Immature natural killer cell (primary cell): ENCODE measurements around the gene MRPL14. TPM values are rescaled to one million over a fixed set of nuclear protein-coding genes. Genes with fewer than 3 reads are reported as not detected.
"Not testable (repeated sequence)": the region's sequence is repeated elsewhere in the genome, so short reads cannot be mapped to it uniquely, and the experiment has no call there.

ENCODE experiments used
- DNase-seq, 3 donors: peaks; one replicate each; pipeline ENCODE4 v3.0.0; 2022; ENCODE audit warnings: mixed read lengths in 1 of 3
- H3K27ac Mint-ChIP-seq, 6 donors: one replicate each; pipeline ENCODE4 v1.8.0; 2020; ENCODE audit warnings: mixed read lengths in 6 of 6, mild to moderate bottlenecking in 5 of 6, inconsistent platforms in 4 of 6, moderate library complexity in 3 of 6
- H3K27me3 Mint-ChIP-seq, 3 donors: one replicate each; pipeline ENCODE4 v1.8.0; 2020 to 2021; ENCODE audit warnings: low read depth in 3 of 3, mild to moderate bottlenecking in 3 of 3, mixed read lengths in 3 of 3, moderate library complexity in 3 of 3, inconsistent platforms in 1 of 3
- H3K36me3 Mint-ChIP-seq, 3 donors: one replicate each; pipeline ENCODE4 v1.8.0; 2020; ENCODE audit warnings: mixed read lengths in 3 of 3, inconsistent platforms in 2 of 3, mild to moderate bottlenecking in 2 of 3
- H3K4me1 Mint-ChIP-seq, 2 donors: one replicate each; pipeline ENCODE4 v1.8.0; 2020; ENCODE audit warnings: inconsistent platforms in 2 of 2, mild to moderate bottlenecking in 2 of 2, mixed read lengths in 2 of 2, moderate library complexity in 1 of 2
- H3K4me3 Mint-ChIP-seq, 5 donors: one replicate each; pipeline ENCODE4 v1.8.0; 2020; ENCODE audit warnings: mild to moderate bottlenecking in 5 of 5, mixed read lengths in 5 of 5, inconsistent platforms in 3 of 5, moderate library complexity in 3 of 5
- H3K9me3 Mint-ChIP-seq, 6 donors: one replicate each; pipeline ENCODE4 v1.8.0; 2020; ENCODE audit warnings: mild to moderate bottlenecking in 6 of 6, mixed read lengths in 6 of 6, inconsistent platforms in 4 of 6, moderate library complexity in 3 of 6
- polyA plus RNA-seq, 3 donors: library from polyadenylated mRNA; unstranded; fragments of 300-500 nt; fragmentation: Illumina TruSeq; gene quantifications; one replicate each; pipeline ENCODE4 v1.2.3, GENCODE V29; 2021

Gene MRPL14
- polyA plus RNA-seq, 3 donors from 2014 or later, result 107 to 178 (median 120) TPM

DNA sequence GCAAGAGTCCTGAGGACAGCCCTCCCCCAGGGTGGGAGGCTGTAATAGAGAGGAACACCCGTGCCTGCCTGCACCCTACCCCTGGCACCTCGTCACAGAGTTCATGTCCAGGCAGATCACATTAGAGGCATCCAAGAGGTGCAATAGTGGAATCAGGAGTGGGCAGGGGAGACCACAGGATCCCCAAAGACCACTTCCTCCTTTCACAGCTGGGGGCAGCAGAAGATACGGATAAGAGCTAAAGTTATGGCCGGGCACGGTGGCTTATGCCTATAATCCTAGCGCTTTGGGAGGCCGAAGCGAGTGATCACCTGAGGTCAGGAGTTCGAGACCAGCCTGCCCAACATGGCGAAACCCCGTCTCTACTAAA is 29.9 kb upstream of the MRPL14 start:
- Mint-ChIP-seq H3K4me3 (no peak overlapping the region), H3K9me3 (no peaks in the 10 kb centered on the region), H3K27ac (no peak overlapping the region), H3K4me1 (no peaks in the 10 kb centered on the region), H3K27me3 (peaks cover 0 to 5% (median 0%) of the 10 kb centered on the region in 3 donors), H3K36me3 (no peaks in the 10 kb centered on the region)
- no peak for DNase-seq

DNA sequence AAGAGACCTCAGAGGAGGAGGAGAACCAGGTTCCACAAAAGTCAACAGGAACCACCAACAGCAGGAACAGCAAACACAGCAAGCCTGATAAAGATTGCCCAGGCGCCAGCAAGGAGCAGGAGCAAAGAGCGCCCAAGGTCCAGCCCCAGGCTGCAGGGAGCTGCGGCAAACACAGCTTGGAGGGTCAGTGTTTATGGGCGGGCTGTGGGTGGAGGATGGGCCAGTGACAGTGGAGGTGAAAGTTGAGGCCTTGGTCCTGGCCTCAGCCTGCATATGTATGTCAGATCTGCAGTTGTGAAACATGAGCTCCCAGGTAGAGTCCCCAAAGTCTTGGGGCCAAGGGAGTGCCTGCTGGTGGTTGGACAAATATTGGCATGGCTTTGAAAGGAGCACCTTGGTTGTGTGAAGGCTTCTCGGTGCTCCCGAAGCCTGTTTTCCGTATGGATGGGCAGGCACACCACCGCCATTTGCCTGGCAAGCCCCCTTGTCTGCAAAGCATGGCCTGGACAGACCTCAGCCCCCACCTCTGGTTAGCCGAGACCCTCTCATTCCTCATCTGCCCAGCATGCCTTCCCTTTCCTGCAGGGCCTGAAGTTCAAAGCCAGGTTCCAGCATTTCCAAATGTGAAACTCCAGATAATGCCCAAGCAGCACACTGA is 29.4 kb upstream of the MRPL14 start:
- Mint-ChIP-seq H3K27me3 (peaks cover 0 to 3% (median 2%) of the 10 kb centered on the region in 3 donors), H3K4me1 (peaks cover 0 to 2% of the 10 kb centered on the region in 2 donors), H3K36me3 (no peaks in the 10 kb centered on the region), H3K4me3 (no peak overlapping the region), H3K27ac (no peak overlapping the region), H3K9me3 (no peaks in the 10 kb centered on the region)
- no peak for DNase-seq

DNA sequence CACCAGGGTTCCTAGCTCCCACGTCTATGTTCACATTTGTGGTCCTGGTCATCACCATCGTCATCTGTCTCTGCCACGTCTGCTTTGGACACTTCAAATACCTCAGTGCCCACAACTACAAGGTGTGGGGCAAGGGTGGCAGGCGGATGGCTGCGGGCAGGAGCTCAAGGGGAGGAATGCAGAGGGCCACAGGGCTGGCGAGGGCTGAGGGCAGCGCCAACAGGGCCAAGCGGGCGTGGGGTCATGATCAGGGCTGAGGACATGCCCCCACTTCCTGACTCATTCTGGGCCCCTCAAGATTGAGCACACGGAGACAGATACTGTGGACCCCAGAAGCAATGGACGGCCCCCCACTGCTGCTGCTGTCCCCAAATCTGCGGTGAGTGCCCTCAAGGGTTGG is 26.8 kb upstream of the MRPL14 start:
- no peak for DNase-seq
- peaks cover 0 to 7% (median 2%) of the 10 kb centered on the region in 3 donors for H3K27me3 Mint-ChIP-seq
- no peak overlapping the region for H3K27ac Mint-ChIP-seq
- H3K9me3 Mint-ChIP-seq, result no peaks in the 10 kb centered on the region
- peaks cover 0 to 8% (median 4%) of the 10 kb centered on the region in 3 donors for H3K36me3 Mint-ChIP-seq
- H3K4me1 Mint-ChIP-seq, result peaks cover 4 to 7% of the 10 kb centered on the region in 2 donors
- H3K4me3 Mint-ChIP-seq, result no peak overlapping the region

DNA sequence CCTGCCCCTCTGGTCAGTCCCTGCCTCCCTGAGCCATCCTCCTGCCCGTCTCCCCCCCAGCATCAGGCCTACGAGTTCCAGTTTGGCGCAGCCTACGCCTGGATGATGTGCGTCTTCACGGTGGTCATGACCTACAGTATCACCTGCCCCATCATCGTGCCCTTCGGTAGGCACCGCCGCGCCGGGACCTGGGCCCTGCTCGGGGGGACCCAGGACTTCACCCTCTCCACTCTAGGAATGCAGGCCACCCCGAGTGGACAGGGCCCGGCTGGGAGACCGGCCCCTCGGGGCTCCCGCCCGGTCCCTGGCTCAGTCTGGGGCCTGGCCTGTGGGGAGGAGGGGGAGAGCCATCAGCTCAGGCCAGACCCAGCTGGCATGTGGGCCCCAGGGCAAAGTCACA is 25.3 kb upstream of the MRPL14 start:
- Mint-ChIP-seq H3K27me3 (peaks cover 0 to 7% (median 0%) of the 10 kb centered on the region in 3 donors), H3K36me3 (peaks cover 0 to 14% (median 9%) of the 10 kb centered on the region in 3 donors), H3K4me1 (peaks cover 4 to 7% of the 10 kb centered on the region in 2 donors), H3K9me3 (no peaks in the 10 kb centered on the region), H3K27ac (no peak overlapping the region), H3K4me3 (no peak overlapping the region)
- DNase-seq, result no peak

DNA sequence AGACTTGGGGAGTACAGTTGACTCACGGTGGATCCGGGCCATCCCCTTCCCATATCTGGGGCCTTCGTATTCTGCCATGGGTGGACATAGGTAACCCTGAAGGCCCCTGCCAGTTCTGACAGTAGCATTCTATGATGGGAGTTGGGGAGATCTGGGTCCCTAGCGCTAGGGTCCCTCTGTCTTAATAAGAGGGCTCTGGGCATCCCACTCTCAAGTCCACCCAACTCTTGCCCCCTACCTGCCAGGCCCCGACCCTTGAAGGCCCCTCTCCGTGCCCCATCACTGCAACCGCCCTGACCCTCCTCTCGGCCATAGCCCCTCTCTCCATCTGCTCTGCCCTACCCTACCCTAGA is 24.8 kb upstream of the MRPL14 start:
- Mint-ChIP-seq H3K36me3 (peaks cover 0 to 14% (median 9%) of the 10 kb centered on the region in 3 donors), H3K27me3 (peaks cover 0 to 7% (median 0%) of the 10 kb centered on the region in 3 donors), H3K4me1 (peaks cover 4 to 7% of the 10 kb centered on the region in 2 donors), H3K9me3 (no peaks in the 10 kb centered on the region), H3K27ac (no peak overlapping the region), H3K4me3 (no peak overlapping the region)
- DNase-seq, result no peak

DNA sequence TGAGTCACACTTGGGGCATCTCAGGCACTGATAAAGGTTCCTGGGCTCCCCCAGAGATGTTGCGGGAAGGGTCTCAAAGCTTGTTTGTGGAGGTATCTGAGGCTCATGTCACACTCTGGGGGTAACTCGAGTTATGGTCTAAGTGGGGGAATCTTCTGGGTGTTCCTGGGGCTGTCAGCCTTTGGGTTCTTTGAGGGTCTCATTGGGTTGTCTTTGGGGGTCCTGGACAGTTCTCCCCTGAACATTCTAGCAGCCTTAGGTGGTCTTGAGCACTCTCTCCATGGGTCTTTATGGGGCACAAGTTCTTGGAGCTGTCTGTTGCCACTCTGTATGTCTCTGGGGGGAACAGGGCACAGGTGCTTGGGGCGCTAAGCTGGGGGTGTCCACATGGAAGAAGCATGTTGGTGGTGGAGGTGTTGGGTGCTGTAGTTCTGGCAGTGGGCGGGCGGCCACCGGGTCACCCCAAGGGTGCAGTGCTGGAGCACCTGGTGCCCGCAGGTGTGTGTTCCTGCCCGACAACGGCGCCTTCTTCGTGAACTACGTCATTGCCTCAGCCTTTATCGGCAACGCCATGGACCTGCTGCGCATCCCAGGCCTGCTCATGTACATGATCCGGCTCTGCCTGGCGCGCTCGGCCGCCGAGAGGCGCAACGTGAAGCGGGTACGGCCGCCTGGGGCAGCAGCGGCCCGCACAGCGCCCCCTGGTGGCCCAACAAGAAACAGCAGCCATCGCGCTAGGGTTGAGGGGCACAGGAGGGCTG is 24.3 kb upstream of the MRPL14 start:
- peak; percentile 70 to 76 (median 71) for DNase-seq
- Mint-ChIP-seq H3K36me3 (peaks cover 0 to 14% (median 9%) of the 10 kb centered on the region in 3 donors), H3K4me3 (no peak overlapping the region), H3K27me3 (peaks cover 0 to 7% (median 0%) of the 10 kb centered on the region in 3 donors), H3K4me1 (peaks cover 4 to 7% of the 10 kb centered on the region in 2 donors), H3K9me3 (no peaks in the 10 kb centered on the region), H3K27ac (no peak overlapping the region)

DNA sequence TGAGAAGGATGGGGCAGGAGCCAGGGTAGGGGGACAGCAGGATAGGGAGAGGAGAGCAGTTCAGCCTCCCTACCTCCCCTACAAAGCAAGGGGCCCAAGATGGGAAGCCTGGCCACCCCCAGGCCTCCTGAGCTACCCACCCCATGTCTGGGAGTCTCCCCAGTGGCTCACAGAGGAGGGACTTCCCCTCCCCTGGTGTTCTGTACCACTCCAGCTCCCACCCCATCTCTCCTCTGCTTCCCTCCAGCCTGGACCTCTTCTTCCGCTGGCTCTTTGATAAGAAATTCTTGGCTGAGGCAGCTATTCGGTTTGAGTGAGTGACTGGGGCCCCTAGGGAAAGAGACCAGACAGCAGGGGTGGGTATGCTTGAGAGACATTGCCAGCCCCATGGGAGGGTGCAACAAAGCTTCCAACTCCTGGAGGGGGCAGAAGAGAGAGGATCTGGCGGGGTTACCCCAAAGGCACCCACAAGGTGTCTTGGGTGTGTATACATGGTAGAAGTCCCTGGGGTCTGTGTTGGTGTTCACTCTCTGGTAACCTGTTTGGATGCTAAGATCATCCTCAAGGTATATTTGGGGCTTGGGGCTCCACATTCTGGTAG is 23.2 kb upstream of the MRPL14 start:
- no peak for DNase-seq
- Mint-ChIP-seq H3K27me3 (peaks cover 0 to 7% (median 0%) of the 10 kb centered on the region in 3 donors), H3K36me3 (peaks cover 0 to 14% (median 9%) of the 10 kb centered on the region in 3 donors), H3K9me3 (no peaks in the 10 kb centered on the region), H3K4me3 (no peak overlapping the region), H3K27ac (no peak overlapping the region), H3K4me1 (peaks cover 4 to 7% of the 10 kb centered on the region in 2 donors)

DNA sequence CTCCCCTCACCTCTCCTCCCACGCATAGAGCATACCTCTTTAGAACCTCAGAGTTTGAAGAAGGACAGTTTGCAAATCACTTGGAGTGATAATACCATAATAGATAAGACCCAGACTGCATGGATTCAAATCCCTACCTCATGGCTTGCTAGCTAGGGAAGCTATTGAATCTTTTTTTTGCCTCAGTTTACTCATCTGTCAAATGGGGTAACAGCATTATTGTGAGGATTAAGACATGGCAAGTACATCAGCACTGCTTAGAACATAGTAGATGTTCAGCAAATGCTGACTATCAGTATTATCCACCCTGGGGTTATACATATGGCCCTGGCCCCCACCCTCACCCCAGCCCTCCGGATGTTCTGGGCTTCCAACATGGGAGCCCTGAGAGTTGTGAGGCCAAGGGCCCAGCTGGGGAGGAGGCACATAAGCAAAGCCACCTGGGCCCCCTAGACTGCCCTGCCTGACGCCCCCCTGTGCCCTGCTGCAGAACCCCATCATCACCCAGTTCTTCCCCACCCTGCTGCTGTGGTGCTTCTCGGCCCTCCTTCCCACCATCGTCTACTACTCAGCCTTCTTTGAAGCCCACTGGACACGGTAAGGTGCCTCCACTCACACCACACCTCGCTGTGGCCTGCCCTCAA is 22.2 kb upstream of the MRPL14 start:
- Mint-ChIP-seq H3K27ac (no peak overlapping the region), H3K4me1 (peaks cover 4 to 7% of the 10 kb centered on the region in 2 donors), H3K4me3 (no peak overlapping the region), H3K9me3 (no peaks in the 10 kb centered on the region), H3K36me3 (peaks cover 0 to 14% (median 9%) of the 10 kb centered on the region in 3 donors), H3K27me3 (peaks cover 0 to 7% (median 0%) of the 10 kb centered on the region in 3 donors)
- DNase-seq, result no peak

DNA sequence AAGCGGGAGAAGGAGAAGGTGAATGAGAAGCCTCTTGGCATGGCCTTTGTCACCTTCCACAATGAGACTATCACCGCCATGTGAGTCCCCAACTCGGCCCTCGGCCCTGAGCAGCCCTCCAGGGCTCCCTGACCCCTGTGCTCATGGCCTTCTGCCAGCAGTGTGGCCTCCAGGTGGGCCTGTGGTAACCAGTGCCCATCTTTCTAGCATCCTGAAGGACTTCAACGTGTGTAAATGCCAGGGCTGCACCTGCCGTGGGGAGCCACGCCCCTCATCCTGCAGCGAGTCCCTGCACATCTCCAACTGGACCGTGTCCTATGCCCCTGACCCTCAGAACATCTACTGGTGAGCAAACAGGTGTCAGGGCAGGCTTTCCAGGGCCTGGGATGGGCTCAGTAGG is 21.1 kb upstream of the MRPL14 start:
- no peak overlapping the region for H3K4me3 Mint-ChIP-seq
- H3K4me1 Mint-ChIP-seq, result peaks cover 4 to 7% of the 10 kb centered on the region in 2 donors
- H3K36me3 Mint-ChIP-seq, result peaks cover 9 to 19% (median 18%) of the 10 kb centered on the region in 3 donors
- no peaks in the 10 kb centered on the region for H3K9me3 Mint-ChIP-seq
- H3K27ac Mint-ChIP-seq, result no peak overlapping the region
- peaks cover 0 to 7% (median 0%) of the 10 kb centered on the region in 3 donors for H3K27me3 Mint-ChIP-seq
- DNase-seq, result no peak

DNA sequence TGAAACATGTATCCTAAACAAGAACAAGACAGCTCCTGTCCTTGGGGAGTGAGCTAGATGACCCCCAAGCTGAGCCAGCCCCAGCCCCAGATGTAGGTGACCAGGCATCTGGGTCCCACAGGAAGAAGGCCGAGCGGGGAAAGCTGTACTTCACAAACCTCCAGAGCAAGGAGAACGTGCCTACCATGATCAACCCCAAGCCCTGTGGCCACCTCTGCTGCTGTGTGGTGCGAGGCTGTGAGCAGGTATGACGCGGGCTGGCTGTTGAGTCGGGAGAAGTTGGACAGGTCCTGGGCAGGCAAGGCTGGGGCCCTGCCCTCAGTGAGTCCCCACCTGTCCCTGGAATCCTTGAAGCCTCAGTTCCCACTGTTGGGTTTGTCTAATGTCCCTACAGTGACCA is 20.0 kb upstream of the MRPL14 start:
- peaks cover 9 to 22% (median 18%) of the 10 kb centered on the region in 3 donors for H3K36me3 Mint-ChIP-seq
- no peak for DNase-seq
- no peaks in the 10 kb centered on the region for H3K9me3 Mint-ChIP-seq
- no peak overlapping the region for H3K4me3 Mint-ChIP-seq
- no peak overlapping the region for H3K27ac Mint-ChIP-seq
- peaks cover 4 to 7% of the 10 kb centered on the region in 2 donors for H3K4me1 Mint-ChIP-seq
- peaks cover 0 to 7% (median 0%) of the 10 kb centered on the region in 3 donors for H3K27me3 Mint-ChIP-seq

DNA sequence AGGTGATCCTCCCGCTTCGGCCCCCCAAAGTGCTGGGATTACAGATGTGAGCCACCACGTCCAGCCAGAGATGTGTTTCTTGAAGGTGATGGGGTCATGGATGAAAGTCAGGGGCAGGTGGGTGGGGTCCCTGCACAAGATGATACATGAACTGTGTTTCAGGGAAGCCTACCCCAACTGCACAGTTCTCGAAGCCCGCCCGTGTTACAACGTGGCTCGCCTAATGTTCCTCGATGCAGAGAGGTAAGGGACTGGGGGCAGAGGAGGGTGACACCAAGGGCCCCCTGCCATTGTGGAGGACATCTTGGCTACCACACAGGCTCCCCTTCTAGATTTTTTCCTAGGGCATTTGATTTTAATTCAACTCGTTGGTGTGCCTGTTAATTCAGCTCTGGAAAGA is 19.4 kb upstream of the MRPL14 start:
- H3K4me3 Mint-ChIP-seq, result no peak overlapping the region
- peaks cover 0 to 4% (median 0%) of the 10 kb centered on the region in 3 donors for H3K27me3 Mint-ChIP-seq
- peaks cover 9 to 22% (median 18%) of the 10 kb centered on the region in 3 donors for H3K36me3 Mint-ChIP-seq
- peak overlapping the region in 1 of 6 donors; percentile 28 for H3K27ac Mint-ChIP-seq
- H3K4me1 Mint-ChIP-seq, result peaks cover 4 to 5% of the 10 kb centered on the region in 2 donors
- no peak for DNase-seq
- no peaks in the 10 kb centered on the region for H3K9me3 Mint-ChIP-seq

DNA sequence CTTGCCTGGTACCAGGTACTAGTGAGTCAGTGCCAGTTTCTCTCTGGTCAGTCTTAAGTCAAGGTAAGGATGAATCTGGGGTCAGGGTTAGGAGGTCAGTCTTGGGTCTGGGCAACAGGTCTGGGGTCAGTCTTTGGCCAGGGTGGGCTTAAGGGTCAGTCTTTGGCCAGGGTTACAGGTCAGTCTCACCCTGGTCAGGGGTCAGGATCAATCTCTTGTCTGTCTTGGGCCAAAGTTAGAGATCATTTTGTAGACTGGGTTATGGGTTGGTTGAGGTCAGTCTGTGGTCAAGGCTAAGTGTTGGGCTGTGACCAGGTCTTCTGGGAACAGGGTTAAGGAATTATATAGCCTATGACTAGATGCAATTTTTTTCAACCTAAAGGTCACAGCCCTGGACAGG is 18.6 kb upstream of the MRPL14 start:
- H3K4me1 Mint-ChIP-seq, result no peaks in the 10 kb centered on the region
- peak overlapping the region in 3 of 6 donors; percentile 6 to 51 (median 27) for H3K27ac Mint-ChIP-seq
- peaks cover 9 to 29% (median 24%) of the 10 kb centered on the region in 3 donors for H3K36me3 Mint-ChIP-seq
- H3K9me3 Mint-ChIP-seq, result no peaks in the 10 kb centered on the region
- H3K27me3 Mint-ChIP-seq, result peaks cover 0 to under 1% (median 0%) of the 10 kb centered on the region in 3 donors
- no peak overlapping the region for H3K4me3 Mint-ChIP-seq
- DNase-seq, result no peak

DNA sequence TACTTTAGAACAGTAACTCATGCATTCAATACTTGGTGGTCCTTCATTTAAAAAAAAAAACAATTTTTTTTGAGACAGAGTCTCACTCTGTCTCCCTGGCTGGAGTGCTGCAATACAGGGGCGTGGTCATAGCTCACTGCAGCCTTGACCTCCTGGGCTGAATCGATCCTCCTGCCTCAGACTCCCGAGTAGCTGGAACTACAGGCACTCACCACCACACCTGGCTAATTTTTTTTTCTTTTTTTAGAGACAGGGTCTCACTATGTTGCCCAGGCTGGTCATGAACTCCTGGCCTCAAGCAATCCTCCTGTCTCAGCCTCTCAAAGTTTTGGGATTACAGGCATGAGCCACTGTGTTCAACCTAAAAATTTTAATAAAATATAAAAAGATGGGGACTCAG is 17.3 kb upstream of the MRPL14 start:
- peaks cover 15 to 41% (median 29%) of the 10 kb centered on the region in 3 donors for H3K36me3 Mint-ChIP-seq
- H3K27me3 Mint-ChIP-seq, H3K4me3 Mint-ChIP-seq, H3K4me1 Mint-ChIP-seq, H3K9me3 Mint-ChIP-seq, DNase-seq, H3K27ac Mint-ChIP-seq: not testable (repeated sequence)
